ENCODE results near the gene MRPL20.

DNA sequence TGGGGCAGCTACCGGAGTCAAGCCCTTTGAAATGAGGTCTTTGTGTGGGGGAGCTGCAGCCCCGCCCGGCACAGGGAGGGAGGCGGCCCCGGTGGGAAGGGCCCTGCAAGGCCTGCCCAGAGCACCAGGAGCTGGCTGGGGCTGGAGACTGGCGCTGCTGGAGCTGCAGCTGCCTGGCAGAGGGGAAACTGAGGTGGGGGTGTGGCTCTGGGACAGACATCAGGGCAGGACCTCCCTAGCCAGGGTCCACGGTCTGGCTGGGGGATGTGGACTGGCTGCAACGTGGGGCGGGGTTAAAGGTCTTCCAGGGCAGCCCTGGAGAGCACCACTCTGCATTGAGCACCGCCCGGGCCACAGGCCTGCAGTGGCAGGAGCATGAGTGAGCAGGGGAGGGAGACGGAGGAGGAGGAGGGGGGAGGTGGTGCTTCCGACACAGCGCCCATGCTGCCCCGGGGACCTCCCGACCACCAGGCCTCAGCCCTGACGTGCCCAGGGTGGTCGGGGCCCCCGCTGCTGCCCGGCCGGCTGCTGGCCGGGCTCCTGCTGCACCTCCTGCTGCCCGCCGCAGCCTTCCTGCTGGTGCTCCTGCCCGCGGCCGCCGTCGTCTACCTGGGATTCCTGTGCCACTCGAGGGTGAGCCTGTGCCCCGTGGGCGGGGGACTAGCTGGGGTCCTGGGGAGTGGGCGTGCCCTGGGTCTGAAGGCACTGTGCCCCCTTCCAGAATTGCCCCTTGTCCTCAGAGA, 18.8 kb upstream of the MRPL20 start:
- TF ChIP-seq, protein P1, sequence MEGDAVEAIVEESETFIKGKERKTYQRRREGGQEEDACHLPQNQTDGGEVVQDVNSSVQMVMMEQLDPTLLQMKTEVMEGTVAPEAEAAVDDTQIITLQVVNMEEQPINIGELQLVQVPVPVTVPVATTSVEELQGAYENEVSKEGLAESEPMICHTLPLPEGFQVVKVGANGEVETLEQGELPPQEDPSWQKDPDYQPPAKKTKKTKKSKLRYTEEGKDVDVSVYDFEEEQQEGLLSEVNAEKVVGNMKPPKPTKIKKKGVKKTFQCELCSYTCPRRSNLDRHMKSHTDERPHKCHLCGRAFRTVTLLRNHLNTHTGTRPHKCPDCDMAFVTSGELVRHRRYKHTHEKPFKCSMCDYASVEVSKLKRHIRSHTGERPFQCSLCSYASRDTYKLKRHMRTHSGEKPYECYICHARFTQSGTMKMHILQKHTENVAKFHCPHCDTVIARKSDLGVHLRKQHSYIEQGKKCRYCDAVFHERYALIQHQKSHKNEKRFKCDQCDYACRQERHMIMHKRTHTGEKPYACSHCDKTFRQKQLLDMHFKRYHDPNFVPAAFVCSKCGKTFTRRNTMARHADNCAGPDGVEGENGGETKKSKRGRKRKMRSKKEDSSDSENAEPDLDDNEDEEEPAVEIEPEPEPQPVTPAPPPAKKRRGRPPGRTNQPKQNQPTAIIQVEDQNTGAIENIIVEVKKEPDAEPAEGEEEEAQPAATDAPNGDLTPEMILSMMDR (IDR thresholded peaks at IDR 0.05), result no peak
- no peak for TF ChIP-seq POLR2A (IDR thresholded peaks at IDR 0.05)

Data from Peyer's patch (tissue), 4 donors.